ENCODE results near the gene IFITM2. TPM values are rescaled to one million over a fixed set of nuclear protein-coding genes. Genes with fewer than 3 reads are reported as not detected.

The IFITM2 gene
- total RNA-seq, 4 donors from 2014 or later = 25.6 to 84.1 (median 45.1) TPM

GRCh38 chr11:297051-297585 is 10.5 kb upstream of the IFITM2 start:
- DNase-seq (ENCODE audit: low spot score in 2 of 2) = no peak
- Histone ChIP-seq H3K9me3 (no peaks in the 10 kb centered on the region), H3K27me3 (peaks cover 17% of the 10 kb centered on the region), H3K36me3 (peaks cover 7% of the 10 kb centered on the region), H3K27ac (no peak overlapping the region), H3K4me3 (no peak overlapping the region), H3K4me1 (peaks cover 13% of the 10 kb centered on the region)
- no peak for TF ChIP-seq CTCF (IDR thresholded peaks at IDR 0.05)
- TF ChIP-seq EP300 (IDR thresholded peaks at IDR 0.05) = no peak
- no peak for TF ChIP-seq POLR2A (IDR thresholded peaks at IDR 0.05)
- TF ChIP-seq POLR2AphosphoS5 (IDR thresholded peaks at IDR 0.05) = no peak
- WGBS = 40% methylated on average over 9 of the region's 13 CpGs

- Histone ChIP-seq H3K4me3 (no peak overlapping the region), H3K27ac (peak overlapping the region; percentile 55), H3K27me3 (peaks cover 17% of the 10 kb centered on the region), H3K9me3 (no peaks in the 10 kb centered on the region), H3K4me1 (peaks cover 13% of the 10 kb centered on the region), H3K36me3 (peaks cover 4% of the 10 kb centered on the region)
- TF ChIP-seq POLR2A (IDR thresholded peaks at IDR 0.05) = no peak
- peak in 1 of 3 donors; percentile 21 for TF ChIP-seq POLR2AphosphoS5 (IDR thresholded peaks at IDR 0.05)
- no peak for TF ChIP-seq CTCF (IDR thresholded peaks at IDR 0.05)
- TF ChIP-seq EP300 (IDR thresholded peaks at IDR 0.05) = no peak
- WGBS = 54% methylated on average over 20 of the region's 26 CpGs
- DNase-seq (ENCODE audit: low spot score in 2 of 2) = peak; percentile 79 to 80
Measured at GRCh38 chr11:297586-298405, 9.8 kb upstream of the IFITM2 start.

DNA sequence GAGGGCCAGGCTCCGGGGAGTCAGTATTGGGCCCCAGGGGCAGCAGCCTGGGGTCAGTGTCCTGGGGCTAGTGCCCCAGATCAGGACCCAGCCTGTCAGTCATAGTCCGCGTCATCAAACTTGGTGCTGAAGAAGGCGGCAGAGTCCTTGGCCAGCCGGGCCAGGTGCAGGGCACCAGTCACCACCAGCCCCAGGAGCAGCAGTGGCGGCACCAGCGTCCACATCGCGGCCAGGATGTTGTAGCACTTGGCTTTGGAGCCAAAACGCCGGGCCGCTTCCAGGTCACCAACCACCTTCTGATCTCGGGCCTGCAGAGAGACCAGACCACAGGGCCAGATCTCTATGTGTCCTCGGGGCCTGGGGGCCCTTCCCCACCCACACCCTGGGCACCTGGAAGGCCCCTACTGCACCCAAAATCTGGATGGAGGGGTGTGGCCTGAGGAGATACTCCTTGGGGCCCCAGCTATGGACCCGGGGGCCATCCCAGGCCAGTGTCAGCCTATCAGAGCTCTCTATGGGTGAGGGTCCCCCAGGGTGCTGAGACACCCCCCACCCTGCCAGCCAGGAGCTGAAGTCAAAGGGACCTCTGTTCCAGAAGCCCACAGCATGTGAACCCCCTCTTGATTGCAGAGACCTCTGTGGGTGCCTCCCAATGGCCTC is 9.1 kb upstream of the IFITM2 start:
- H3K27me3 ChIP-seq = peaks cover 17% of the 10 kb centered on the region

GRCh38 chr11:299081-299891 is 8.3 kb upstream of the IFITM2 start, which contains the start of gene IFITM5:
Gene IFITM5, minus strand, starts transcription at chr11:299526. Its CDS starts 36 bp downstream, at chr11:299490.
- H3K4me1 ChIP-seq = peaks cover 13% of the 10 kb centered on the region
- no peaks in the 10 kb centered on the region for H3K9me3 ChIP-seq
- peak in 1 of 2 donors; percentile 60 for DNase-seq (ENCODE audit: low spot score in 2 of 2)
- H3K36me3 ChIP-seq = no peaks in the 10 kb centered on the region
- WGBS = 74% methylated on average over 7 of the region's 40 CpGs
- no peak within 1 kb of the TSS for H3K27ac ChIP-seq
- no peak within 1 kb of the TSS for H3K4me3 ChIP-seq
- TF ChIP-seq POLR2AphosphoS5 (IDR thresholded peaks at IDR 0.05) (no peak), POLR2A (IDR thresholded peaks at IDR 0.05) (no peak), EP300 (IDR thresholded peaks at IDR 0.05) (no peak), CTCF (IDR thresholded peaks at IDR 0.05) (no peak)
- H3K27me3 ChIP-seq = peaks cover 17% of the 10 kb centered on the region

More for the DNA sequence above, 9.1 kb upstream of the IFITM2 start:
- Histone ChIP-seq H3K4me3 (no peak overlapping the region), H3K9me3 (no peaks in the 10 kb centered on the region), H3K4me1 (peaks cover 13% of the 10 kb centered on the region), H3K36me3 (peaks cover 4% of the 10 kb centered on the region), H3K27ac (peak overlapping the region; percentile 55)
- peak; percentile 70 to 73 for DNase-seq (ENCODE audit: low spot score in 2 of 2)
- WGBS = 96% methylated on average over 3 of the region's 15 CpGs
- no peak for TF ChIP-seq POLR2AphosphoS5 (IDR thresholded peaks at IDR 0.05)
- no peak for TF ChIP-seq POLR2A (IDR thresholded peaks at IDR 0.05)

DNA sequence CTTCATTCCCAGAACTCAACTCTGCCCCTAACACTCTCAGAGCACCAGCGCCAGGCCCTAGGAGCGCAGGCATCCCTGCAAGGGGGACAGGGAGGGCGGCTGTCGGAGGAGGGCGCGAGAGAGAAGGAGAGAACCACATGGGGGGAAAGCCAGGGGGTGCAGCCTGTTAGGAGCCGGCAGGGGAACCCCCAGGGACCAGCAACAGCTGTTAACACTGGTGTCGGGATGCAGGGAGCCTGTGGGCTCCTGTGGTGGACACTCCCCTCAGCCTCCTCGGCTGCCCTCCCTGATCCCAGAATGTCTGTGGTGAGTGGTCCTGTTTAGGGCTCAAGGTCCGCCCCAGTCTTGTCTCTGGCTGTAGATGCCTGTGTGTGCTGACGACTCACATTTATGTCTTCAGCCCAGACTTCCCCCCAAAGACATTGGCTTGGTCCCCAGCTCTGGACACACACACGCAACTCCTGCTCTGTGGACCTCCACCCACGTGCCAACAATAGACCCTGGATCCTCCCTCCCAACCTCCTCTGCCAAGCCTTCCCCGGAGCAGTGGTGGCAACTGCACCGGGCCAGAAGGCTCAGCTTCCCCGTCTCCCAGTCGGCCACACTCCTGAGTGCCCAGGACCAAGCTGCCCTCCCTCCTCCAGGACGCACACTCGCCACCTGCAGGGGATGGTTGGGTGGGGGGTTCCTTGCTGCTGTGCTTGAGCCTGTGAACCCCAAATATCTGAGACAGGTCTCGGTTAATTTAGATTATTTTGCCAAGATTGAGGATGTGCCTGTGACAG is 7.5 kb upstream of the IFITM2 start:
- Histone ChIP-seq H3K27ac (no peak overlapping the region), H3K36me3 (no peaks in the 10 kb centered on the region), H3K4me3 (no peak overlapping the region), H3K27me3 (peaks cover 17% of the 10 kb centered on the region), H3K9me3 (no peaks in the 10 kb centered on the region), H3K4me1 (peaks cover 13% of the 10 kb centered on the region)
- 20% methylated on average over 15 of the region's 20 CpGs for WGBS
- TF ChIP-seq EP300 (IDR thresholded peaks at IDR 0.05) (no peak), CTCF (IDR thresholded peaks at IDR 0.05) (no peak), POLR2A (IDR thresholded peaks at IDR 0.05) (no peak), POLR2AphosphoS5 (IDR thresholded peaks at IDR 0.05) (no peak)
- peak in 1 of 2 donors; percentile 62 for DNase-seq (ENCODE audit: low spot score in 2 of 2)
